ENCODE results near the gene KDM3B.

The KDM3B gene

DNA sequence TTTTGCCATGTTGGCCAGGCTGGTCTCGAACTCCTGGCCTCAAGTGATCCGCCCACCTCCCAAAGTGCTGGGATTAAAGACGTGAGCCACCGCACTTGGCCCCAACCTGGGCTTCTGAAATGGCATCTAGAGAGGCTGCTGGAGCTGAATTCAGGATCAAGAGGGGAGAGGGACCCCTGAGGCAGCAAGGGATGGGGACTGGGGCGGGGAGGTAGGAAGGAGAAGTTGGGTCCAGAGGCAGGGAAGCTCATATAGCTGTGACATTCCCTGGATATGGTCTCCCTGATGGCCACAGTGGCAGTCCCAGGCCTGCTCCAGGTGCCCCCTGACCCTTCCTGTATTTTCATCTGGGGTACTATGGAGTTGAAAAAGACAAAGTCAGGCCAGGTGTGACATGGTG is 98.5 kb downstream of the KDM3B start:
- DNase-seq: no peak

DNA sequence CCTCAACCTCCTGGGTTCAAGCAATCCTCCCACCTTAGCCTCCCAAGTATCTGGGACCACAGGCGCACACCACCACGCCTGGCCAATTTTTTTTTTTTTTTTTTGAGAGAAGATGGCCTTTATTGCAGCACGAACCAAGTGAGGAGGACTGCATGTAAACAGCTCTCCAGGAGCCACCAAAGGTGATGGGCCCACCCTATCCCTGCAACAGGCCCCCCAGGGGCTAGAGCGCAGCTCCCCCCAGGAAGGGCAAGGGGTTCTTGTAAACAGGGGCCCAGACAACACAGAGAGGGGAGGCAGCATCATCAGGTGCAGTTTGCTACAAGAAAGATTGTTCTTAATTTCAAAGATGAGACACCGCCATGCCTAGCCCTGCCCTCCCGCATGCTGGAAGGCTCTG is 100.2 kb downstream of the KDM3B start:
- no peak for DNase-seq

DNA sequence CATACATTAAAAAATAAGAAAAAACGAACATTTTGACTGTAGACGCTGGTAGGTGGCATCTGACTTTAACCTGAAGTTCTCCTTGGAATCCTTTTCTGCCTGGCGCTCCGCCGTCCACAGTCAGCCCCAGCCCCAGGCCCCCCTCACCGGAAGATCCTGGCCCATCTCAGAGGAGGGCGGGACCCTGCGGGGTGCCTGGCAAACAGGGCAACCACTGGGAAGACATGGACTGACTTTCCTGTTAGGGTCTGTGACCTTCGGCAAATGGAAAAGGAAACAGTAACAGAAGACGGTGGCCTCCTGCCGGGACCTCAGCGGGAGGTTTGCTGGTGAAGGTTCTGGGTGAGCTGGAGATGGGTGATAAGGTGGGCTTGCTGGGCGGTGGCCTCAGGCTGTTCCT is 101.1 kb downstream of the KDM3B start:
- DNase-seq: no peak

DNA sequence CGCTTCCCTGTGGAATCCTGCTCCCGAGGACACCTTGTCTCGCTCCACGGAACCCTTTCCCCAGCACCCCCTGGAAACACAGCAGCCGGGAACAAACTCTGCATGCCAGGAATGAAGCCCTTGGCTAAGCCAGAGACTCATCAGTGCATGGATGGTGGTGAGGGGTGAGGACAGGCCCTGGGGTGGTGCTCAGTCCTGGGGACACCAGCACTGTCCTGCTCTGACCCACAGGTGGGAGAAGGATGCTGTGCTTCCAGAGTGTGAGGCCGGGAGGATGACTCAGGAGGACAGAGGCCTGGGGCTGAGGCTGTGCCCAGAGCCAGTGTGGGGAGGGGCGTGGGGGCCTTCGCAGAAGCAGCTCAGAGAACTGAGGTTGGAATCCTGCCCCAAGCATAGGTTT is 101.6 kb downstream of the KDM3B start:
- DNase-seq: no peak

DNA sequence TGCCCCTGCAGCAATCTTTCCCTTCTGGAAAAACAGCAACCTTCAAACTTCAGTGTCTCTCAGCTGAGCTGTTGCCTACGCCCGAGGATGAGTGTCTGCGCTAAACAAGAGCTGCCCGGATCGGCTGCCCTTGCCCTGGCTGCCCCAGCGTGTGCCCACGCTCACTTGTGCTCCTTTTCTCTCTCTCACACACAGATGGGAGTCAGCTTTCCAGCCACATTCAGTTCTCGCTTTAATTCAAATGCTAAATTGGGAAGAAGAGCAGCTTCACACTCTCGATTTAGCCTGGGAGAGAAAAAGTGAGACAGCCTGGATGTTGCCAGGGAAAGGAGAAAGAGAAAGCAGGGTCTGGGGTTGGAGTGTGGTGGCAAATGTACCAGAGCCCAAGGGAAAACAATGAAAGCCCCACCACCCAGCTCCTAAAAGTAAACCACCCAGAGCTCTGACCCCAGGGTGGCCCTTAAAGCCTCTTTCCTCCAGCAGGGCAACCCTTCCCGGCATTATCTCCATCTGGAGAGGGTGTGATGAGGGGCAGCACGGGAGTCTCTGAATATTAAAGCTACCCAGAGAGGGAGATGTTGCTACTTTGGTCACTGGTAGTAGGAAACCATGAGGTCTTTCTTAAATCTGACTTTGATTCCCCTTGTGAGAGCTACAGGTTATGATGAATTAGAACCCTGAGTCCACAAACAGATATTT is 102.9 kb downstream of the KDM3B start:
- DNase-seq: no peak

DNA sequence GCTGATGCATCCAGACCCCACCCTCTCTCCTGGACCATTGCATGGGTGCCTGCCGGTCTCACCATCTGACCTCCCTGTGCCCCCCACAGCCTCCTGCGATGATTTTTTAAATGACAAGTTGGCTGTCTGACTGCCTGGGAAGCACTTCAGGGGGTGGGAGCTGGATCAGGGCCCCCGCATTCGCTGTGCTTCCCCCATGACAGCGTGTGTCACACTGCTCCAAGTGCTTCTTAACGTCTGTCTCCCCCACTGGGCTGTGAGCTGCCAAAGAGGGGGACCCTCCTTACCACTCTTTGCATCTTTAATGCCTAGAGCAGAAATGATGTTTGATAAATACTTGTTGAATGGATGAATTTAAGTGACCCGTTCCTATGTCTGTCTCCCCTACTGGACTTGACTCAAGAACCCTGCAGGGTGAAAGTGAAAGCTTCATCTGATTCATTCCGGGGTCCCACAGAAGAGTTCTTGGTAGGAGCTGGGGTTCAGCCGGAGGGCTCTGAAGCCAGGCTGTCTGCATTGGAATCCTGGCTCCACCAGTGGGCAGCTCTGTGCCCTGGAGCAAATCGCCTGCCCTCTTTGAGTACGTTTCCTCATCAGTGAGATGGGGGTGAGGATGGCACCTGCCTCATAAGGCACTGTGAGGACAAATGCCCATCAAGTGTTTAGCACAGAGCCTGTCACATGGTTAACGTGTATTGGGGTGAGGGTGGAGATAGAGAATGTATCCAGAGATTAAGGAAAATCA is 105.2 kb downstream of the KDM3B start:
- DNase-seq: no peak

DNA sequence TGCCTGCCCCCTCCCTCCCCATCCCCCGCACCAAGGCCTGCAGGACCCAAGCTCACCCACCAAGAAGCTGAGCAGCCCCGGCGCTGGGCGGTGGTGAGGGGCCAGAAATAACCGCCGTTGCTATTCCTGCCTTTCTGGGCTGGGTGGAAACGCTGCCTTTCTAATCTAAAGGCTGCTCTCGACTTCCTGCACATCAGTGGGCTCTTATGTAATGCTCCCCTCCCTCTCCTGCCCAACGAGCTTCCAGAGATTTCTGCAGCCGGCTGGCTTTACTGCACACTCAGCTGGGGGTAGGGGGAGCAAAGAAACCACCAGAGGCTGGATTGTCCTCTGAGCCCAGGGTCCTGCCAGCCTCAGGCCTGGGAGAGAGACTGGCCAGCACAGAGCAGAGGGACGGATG is 105.9 kb downstream of the KDM3B start:
- no peak for DNase-seq

DNA sequence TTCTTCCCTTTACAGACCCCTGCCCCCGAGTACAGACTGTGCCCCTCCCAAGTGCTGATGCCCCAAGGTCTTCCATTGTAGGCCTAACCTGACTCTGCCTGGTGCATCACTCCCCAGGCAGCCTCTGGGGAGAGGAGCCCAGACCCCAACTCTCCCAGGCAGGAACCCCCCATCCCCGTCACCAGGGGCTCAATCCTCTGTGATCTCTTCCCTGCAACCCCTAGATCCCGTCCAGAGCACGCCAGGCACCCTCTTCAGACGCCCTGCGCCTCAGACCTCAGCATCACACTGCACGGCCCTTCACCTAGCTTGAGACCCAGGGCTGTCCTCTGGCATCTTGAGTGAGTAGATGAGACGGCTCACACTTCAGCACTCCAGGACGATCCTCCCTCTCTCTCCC is 106.4 kb downstream of the KDM3B start:
- DNase-seq: no peak

DNA sequence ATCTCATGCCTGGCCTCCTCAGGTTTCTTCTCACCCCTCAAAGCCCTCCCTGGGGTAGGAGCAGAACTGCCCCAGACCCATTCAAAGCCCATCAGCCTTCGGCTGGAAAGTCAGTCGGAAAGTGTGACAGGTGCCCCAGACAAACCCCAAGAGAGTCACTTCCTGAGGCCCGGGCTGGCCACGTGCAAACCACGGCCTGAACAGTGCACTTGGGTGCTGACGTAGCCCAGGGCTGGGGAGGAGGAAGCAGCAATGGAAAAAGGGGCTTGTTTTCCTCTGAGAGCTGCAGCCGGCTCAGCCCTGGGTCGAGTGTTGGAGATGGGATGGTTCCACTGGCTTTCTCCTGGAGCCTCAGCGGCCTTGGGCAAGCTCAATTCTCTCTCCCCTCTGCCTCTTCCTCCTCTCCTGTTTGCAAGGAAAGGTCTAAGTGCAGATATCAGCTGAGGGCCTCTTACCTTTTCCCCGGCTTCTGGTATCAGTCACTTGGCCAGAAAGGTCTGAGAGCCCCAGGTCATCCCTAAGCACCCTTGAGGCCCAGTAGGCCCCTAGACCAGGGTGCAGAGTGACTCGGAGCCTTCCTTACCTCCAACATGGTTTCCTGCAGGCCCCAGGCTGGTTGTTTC is 106.9 kb downstream of the KDM3B start:
- no peak for DNase-seq

DNA sequence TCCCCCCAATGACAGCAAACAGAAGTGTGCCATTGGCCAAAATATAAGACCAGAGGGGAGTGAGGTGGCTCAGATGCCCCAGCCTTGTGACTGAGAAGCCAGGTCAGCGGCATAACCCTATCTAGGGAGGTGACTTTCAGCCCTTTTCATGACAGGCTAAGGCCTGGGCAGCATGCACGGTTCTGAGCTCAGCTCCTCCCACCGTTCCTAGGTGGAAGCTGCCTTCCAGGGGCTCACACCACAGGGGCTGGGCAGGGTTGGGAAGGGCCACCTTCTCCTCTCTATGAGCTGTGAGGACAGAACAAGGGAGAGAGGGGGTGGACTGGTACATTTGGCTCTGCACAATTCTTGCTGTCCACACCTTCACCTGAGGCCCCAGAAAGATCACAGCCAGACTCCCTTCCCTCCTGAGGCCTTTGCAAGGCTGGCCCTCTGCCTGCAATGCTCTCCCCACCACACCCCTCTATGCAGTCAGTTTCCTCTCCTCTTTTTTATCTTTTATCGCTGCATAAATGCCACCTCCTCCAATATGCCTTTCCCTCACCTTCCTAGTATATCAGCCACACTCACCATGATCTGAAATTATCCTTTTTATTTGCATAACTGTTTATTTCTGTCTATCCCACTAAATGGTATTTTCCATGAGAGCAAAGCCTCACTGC is 107.7 kb downstream of the KDM3B start:
- no peak for DNase-seq

DNA sequence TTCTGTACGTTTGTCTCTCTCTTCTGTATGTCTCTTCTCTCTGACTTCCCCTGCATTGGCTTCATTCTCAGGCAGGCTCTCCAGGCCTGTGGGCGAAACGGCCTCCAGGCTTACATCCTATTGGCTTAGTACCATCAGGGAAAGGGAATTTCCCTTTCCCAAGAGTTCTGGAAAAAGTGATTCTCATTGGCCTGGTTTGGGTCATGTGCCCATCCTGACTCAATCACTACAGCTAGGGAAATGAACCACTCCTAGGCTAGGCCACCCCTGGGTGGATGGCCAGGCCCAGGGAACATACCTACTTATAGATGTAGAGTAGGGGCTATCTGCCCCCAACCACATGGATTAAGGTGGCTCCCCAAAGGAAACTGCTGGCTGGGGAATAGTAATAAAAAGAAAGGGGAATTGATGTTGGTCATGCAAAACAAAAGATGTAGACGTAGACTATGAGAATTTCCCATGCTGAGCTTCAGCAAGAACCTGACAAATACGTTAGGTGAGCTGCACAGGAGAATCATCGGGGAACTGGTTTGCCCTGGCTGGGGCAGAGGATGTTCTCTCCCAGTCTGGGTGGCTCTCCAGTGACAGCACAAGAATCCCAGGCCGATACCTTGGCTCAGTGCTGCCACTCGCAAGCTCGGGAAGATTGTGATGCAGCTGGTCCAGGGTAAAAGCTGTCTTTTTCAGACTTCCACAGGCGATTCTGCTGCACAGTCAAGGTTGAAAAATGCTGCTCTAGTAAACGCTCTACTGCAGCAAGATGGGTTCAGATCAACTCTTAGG is 109.0 kb downstream of the KDM3B start:
- DNase-seq: no peak

DNA sequence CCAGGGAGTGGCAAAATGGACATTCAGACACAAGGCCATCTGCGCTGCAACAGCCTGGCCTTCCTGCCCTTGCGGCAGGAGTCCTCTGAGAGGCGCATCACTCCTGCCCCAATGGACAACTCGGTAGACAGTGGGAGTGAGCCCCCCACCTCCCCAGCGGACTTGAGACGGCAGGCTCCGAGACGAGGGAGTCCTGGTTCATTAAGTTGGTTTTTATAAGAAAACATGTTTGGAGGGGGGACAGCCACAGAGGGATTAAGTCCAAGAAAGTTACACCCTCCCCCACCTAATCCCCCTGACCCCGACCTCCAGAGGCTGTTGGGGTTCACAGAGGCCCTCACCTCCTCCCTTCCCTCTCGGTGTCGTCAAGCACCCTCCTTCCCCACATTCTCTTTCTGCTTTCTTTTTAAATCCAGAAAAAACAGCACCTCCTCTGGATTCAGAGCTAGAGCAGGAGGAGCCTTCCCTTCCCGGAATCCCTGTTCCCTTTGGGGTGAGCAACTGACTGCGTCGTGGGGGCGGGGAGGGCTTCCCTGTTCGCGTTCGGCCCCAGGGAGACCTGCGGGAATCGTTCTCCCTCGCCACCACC is 111.0 kb downstream of the KDM3B start:
- DNase-seq: no peak

DNA sequence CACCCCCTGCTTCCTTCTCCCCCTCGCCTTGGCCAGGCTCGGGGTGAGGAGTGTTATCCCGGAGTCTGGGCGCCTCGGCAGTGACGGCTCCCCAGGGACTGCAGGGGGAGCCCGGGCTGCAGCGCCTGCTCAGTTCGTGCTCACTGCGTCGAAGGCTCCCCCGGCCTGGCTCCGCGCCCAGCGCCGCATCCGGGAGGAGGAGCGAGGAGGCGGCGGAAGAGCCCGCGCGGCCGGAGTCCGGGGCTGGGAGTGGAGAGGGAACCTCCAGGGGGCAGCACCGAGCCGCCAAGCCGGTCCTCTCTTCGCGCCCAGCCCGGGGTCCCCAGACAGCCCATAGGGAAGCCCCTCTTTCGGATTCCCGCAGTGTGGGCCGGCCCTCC is 111.5 kb downstream of the KDM3B start:
- peak; percentile 94 for DNase-seq

DNA sequence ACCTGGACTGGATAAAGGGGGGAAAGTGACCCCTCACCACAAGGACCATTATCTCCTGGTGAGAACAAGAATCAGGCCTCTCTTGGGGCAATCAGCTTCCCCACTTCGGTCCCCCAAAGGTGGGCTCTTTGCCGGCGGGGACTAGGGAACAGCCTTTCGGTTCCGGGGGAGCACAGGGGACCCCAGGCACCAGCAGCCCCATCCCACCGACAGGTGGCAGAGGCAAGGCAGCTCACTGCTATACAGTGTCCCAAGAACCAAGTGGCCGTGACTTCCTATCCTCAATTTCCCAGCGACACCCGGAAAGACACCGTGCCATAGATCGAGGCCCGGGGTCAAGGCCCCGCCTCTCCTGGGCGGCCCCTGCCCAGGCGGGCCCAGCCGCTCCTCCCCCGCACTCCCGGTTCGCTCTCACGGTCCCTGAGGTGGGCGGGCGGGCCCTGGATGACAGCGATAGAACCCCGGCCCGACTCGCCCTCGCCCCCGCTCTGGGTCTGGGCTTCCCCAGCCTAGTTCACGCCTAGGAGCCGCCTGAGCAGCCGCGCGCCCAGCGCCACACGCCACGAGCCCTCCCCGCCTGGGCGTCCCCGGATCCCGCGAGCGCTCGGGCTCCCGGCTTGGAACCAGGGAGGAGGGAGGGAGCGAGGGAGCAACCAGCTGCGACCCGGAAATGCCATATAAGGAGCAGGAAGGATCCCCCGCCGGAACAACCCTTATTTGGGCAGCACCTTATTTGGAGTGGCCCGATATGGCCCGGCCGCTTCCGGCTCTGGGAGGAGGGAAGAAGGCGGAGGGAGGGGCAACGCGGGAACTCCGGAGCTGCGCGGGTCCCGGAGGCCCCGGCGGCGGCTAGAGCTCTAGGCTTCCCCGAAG is 112.1 kb downstream of the KDM3B start:
- DNase-seq: peak; percentile 98

DNA sequence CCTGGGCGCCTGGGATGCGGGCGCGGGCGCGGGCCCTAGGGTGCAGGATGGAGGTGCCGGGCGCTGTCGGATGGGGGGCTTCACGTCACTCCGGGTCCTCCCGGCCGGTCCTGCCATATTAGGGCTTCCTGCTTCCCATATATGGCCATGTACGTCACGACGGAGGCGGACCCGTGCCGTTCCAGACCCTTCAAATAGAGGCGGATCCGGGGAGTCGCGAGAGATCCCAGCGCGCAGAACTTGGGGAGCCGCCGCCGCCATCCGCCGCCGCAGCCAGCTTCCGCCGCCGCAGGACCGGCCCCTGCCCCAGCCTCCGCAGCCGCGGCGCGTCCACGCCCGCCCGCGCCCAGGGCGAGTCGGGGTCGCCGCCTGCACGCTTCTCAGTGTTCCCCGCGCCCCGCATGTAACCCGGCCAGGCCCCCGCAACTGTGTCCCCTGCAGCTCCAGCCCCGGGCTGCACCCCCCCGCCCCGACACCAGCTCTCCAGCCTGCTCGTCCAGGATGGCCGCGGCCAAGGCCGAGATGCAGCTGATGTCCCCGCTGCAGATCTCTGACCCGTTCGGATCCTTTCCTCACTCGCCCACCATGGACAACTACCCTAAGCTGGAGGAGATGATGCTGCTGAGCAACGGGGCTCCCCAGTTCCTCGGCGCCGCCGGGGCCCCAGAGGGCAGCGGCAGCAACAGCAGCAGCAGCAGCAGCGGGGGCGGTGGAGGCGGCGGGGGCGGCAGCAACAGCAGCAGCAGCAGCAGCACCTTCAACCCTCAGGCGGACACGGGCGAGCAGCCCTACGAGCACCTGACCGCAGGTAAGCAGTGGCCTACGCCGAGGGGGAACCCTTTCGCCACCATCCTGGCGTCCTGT is 113.0 kb downstream of the KDM3B start, which contains the start of gene EGR1:
Gene EGR1 (plus strand): TSS at position 219 of the 864 bp plus-strand sequence. CDS start 283 bp downstream, at position 502.
- DNase-seq: peak; percentile 95

DNA sequence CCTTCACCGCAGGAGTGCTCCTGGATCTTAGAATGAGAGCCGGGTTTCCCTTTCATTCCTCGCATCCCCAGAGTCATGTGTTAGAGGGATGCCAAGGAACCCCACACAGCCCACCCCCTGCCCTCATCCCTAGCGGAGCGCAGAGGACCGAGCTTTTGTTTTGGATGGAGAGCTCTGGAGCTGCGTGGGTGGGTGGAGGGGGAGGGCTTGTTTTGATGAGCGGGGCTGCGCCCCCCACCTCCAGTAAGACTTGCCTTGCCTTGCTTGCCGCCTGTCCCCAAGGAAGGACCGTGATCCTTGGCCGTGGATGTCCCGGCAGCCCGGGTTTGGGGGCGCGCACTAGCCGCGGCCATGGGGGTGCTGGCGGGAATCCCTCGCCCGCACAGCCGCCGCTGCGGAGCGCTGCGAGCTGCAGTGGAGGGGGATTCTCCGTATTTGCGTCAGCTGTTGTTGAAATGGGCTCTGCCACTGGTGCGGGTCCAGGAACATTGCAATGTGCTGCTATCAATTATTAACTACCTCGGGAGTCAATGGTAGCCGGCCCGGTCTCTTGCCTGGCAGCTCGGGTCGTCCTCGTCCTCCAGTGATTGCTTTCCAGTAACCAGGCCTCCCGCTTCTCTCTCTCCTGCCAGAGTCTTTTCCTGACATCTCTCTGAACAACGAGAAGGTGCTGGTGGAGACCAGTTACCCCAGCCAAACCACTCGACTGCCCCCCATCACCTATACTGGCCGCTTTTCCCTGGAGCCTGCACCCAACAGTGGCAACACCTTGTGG is 113.8 kb downstream of the KDM3B start:
- no peak for DNase-seq

DNA sequence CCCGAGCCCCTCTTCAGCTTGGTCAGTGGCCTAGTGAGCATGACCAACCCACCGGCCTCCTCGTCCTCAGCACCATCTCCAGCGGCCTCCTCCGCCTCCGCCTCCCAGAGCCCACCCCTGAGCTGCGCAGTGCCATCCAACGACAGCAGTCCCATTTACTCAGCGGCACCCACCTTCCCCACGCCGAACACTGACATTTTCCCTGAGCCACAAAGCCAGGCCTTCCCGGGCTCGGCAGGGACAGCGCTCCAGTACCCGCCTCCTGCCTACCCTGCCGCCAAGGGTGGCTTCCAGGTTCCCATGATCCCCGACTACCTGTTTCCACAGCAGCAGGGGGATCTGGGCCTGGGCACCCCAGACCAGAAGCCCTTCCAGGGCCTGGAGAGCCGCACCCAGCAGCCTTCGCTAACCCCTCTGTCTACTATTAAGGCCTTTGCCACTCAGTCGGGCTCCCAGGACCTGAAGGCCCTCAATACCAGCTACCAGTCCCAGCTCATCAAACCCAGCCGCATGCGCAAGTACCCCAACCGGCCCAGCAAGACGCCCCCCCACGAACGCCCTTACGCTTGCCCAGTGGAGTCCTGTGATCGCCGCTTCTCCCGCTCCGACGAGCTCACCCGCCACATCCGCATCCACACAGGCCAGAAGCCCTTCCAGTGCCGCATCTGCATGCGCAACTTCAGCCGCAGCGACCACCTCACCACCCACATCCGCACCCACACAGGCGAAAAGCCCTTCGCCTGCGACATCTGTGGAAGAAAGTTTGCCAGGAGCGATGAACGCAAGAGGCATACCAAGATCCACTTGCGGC is 114.6 kb downstream of the KDM3B start:
- no peak for DNase-seq

DNA sequence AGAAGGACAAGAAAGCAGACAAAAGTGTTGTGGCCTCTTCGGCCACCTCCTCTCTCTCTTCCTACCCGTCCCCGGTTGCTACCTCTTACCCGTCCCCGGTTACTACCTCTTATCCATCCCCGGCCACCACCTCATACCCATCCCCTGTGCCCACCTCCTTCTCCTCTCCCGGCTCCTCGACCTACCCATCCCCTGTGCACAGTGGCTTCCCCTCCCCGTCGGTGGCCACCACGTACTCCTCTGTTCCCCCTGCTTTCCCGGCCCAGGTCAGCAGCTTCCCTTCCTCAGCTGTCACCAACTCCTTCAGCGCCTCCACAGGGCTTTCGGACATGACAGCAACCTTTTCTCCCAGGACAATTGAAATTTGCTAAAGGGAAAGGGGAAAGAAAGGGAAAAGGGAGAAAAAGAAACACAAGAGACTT is 115.2 kb downstream of the KDM3B start:
- DNase-seq: no peak
